AG04449 (cell line): Measurements from ENCODE around the gene MMRN2.

Source experiments
- CTCF ChIA-PET: fragments of 350-600 bp; formaldehyde crosslinking; extraction: SDS; loops from one replicate; lab custom pipeline; 2021; ENCODE audit warnings: antibody characterized with exemption; lab: Yijun Ruan, JAX
- POLR2A ChIA-PET: fragments of 400-600, 350-600 bp; formaldehyde crosslinking; extraction: SDS; loops from one replicate; lab custom pipeline; 2020; ENCODE audit warnings: antibody characterized with exemption, inconsistent platforms; lab: Yijun Ruan, JAX
- DNase-seq: peaks from one replicate; pipeline ENCODE4 v3.0.0-alpha.2; 2010; ENCODE audit warnings: low read depth, low spot score
- H3K4me3 ChIP-seq: 2 replicates; pipeline ENCODE4 v1.5.1; 2011; ENCODE audit warnings: low read depth, mild to moderate bottlenecking, control low read depth, low read length
- TF ChIP-seq, protein P1 (sequence below): IDR thresholded peaks from one replicate; pipeline ENCODE4 v1.5.1; 2011; ENCODE audit warnings: mild to moderate bottlenecking, moderate library complexity, low read length, control low read depth, inconsistent platforms; ENCODE audit not compliant: insufficient read depth; ENCODE audit errors: missing control alignments

The MMRN2 gene

DNA sequence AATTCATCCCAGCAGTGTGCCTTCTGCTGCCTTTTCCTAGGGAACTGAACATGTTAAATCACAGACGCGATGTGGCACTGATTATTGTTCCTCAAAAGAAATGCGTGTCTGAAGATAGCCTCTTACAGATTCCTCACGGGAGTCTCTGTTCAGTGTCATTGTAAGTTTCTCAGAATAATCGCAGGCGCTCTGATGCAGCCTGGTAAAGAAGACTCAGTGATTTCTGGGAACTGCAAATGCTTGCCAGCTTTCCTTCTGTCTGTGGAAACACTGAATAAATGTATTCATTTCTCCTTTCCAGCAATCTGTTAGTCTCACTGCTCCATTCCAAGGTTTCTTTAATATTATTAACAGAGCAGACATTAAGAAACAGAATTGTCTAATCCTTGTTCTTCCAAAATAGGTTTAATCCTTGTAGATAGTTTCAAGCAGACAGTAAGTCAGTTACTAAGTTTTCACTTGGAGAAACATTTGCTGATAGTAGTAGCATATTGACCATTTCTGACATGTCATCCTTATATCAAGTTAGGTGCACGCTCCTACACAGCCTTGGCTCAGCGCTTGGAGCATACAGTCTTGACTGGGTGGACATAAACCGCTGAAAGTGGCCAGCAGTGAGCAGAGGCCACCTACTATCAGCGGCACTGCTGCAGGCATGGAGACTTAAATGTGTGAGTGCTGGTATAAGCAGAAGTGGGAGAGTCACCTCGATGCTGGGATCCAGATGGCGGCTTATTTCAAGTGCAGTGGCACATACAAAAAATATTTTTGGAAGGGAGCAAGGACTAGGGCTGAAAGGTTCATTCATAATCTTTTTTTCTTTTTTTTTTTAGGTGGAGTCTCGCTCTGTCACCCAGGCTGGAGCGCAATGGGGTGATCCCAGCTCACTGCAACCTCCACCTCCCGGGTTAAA is 27.7 kb downstream of the MMRN2 start:
- TF ChIP-seq, protein P1, sequence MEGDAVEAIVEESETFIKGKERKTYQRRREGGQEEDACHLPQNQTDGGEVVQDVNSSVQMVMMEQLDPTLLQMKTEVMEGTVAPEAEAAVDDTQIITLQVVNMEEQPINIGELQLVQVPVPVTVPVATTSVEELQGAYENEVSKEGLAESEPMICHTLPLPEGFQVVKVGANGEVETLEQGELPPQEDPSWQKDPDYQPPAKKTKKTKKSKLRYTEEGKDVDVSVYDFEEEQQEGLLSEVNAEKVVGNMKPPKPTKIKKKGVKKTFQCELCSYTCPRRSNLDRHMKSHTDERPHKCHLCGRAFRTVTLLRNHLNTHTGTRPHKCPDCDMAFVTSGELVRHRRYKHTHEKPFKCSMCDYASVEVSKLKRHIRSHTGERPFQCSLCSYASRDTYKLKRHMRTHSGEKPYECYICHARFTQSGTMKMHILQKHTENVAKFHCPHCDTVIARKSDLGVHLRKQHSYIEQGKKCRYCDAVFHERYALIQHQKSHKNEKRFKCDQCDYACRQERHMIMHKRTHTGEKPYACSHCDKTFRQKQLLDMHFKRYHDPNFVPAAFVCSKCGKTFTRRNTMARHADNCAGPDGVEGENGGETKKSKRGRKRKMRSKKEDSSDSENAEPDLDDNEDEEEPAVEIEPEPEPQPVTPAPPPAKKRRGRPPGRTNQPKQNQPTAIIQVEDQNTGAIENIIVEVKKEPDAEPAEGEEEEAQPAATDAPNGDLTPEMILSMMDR, result no peak
- POLR2A ChIA-PET, result no interaction called here
- CTCF ChIA-PET, result interaction anchor here (2.9 kb wide), 1 partner anchor 12 kb away, joined by 13 read pairs; no protein-coding TSS in a partner anchor
- no peak overlapping the region for H3K4me3 ChIP-seq
- no peak for DNase-seq

GRCh38 chr10:86922553-86922961 is 34.9 kb downstream of the MMRN2 start:
- DNase-seq, result no peak
- CTCF ChIA-PET, result no interaction called here
- POLR2A ChIA-PET, result no interaction called here
- TF ChIP-seq, protein P1, result no peak
- H3K4me3 ChIP-seq, result no peak overlapping the region

- TF ChIP-seq, protein P1, result no peak
- CTCF ChIA-PET, result interaction anchor here (0.5 to 3.3 kb wide), 8 partner anchors 16 to 233 kb away, joined by 3 to 13 read pairs (median 4); no protein-coding TSS in a partner anchor
- DNase-seq, result no peak
- POLR2A ChIA-PET, result no interaction called here
- H3K4me3 ChIP-seq, result no peak overlapping the region
These were observed 39.4 kb downstream of the MMRN2 start for GRCh38 chr10:86918022-86918471.

DNA sequence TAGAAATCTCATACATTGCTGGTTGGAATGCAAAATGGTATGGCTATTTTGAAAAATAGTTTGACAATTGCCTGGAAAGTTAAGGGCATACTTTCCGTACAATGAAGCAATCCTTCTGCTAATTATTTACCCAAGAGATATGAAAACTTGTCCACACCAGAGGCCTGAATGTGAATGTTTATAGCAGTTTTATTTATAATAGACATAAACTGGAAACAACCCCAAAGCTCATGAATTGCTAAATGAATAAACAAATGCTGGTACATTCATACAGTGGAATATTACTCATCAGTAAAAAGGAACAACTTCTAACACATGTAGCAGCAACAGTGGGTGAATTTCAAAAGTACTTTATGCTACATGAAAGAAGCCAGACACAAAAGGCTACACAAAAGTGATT is 42.7 kb downstream of the MMRN2 start:
- no peak overlapping the region for H3K4me3 ChIP-seq
- no peak for DNase-seq
- TF ChIP-seq, protein P1, result no peak
- ChIA-PET POLR2A (no interaction called here), CTCF (interaction anchor here (1.7 kb wide), 1 partner anchor 15 kb away, joined by 11 read pairs; no protein-coding TSS in a partner anchor)

- ChIA-PET POLR2A (no interaction called here), CTCF (interaction anchor here (1.8 kb wide), 1 partner anchor 217 kb away, joined by 5 read pairs; no protein-coding TSS in a partner anchor)
- H3K4me3 ChIP-seq, result no peak overlapping the region
- TF ChIP-seq, protein P1, result no peak
- DNase-seq, result no peak
These were observed 52.0 kb downstream of the MMRN2 start for GRCh38 chr10:86905429-86905828.

GRCh38 chr10:86904600-86904999 is 52.8 kb downstream of the MMRN2 start:
- TF ChIP-seq, protein P1, result no peak
- CTCF ChIA-PET, result no interaction called here
- POLR2A ChIA-PET, result no interaction called here
- DNase-seq, result no peak
- H3K4me3 ChIP-seq, result no peak overlapping the region
